Measurements from ENCODE around the gene LBR. TPM values are rescaled to one million over a fixed set of nuclear protein-coding genes. Genes with fewer than 3 reads are reported as not detected.

LBR gene
- total RNA-seq, 1 donor from 2014 or later, result 37.1 TPM

GRCh38 chr1:225428068-225428880 lies 436 bp upstream of the LBR start:
- Histone ChIP-seq H3K36me3 (ENCODE audit: control insufficient read depth, insufficient read depth, low read length) (no peaks in the 10 kb centered on the region), H3K27me3 (ENCODE audit: control insufficient read depth, insufficient read depth, low read length) (no peaks in the 10 kb centered on the region), H3K4me3 (ENCODE audit: low read depth, low read length) (peak overlapping the region; percentile 94)
- no peak for DNase-seq (ENCODE audit: low read depth)
- TF ChIP-seq CTCF (IDR thresholded peaks at IDR 0.05; ENCODE audit: insufficient read depth, low read length, poor library complexity, severe bottlenecking), result no peak

- DNase-seq (ENCODE audit: low read depth), result no peak
- Histone ChIP-seq H3K36me3 (ENCODE audit: control insufficient read depth, insufficient read depth, low read length) (no peaks in the 10 kb centered on the region), H3K27me3 (ENCODE audit: control insufficient read depth, insufficient read depth, low read length) (no peaks in the 10 kb centered on the region), H3K4me3 (ENCODE audit: low read depth, low read length) (peak overlapping the region; percentile 94)
- no peak for TF ChIP-seq CTCF (IDR thresholded peaks at IDR 0.05; ENCODE audit: insufficient read depth, low read length, poor library complexity, severe bottlenecking)
These were observed 1.2 kb downstream of the LBR start for GRCh38 chr1:225426395-225427234.

- Histone ChIP-seq H3K4me3 (ENCODE audit: low read depth, low read length) (no peak overlapping the region), H3K36me3 (ENCODE audit: control insufficient read depth, insufficient read depth, low read length) (no peaks in the 10 kb centered on the region), H3K27me3 (ENCODE audit: control insufficient read depth, insufficient read depth, low read length) (no peaks in the 10 kb centered on the region)
- DNase-seq (ENCODE audit: low read depth), result no peak
- TF ChIP-seq CTCF (IDR thresholded peaks at IDR 0.05; ENCODE audit: insufficient read depth, low read length, poor library complexity, severe bottlenecking), result no peak
These were observed 2.5 kb downstream of the LBR start for GRCh38 chr1:225425201-225425786.

- no peaks in the 10 kb centered on the region for H3K36me3 ChIP-seq (ENCODE audit: control insufficient read depth, insufficient read depth, low read length)
- peak; percentile 47 for DNase-seq (ENCODE audit: low read depth)
- no peak for TF ChIP-seq CTCF (IDR thresholded peaks at IDR 0.05; ENCODE audit: insufficient read depth, low read length, poor library complexity, severe bottlenecking)
- no peak overlapping the region for H3K4me3 ChIP-seq (ENCODE audit: low read depth, low read length)
- no peaks in the 10 kb centered on the region for H3K27me3 ChIP-seq (ENCODE audit: control insufficient read depth, insufficient read depth, low read length)
These were observed 3.2 kb downstream of the LBR start for GRCh38 chr1:225424562-225425200.

- H3K4me3 ChIP-seq (ENCODE audit: low read depth, low read length), result no peak overlapping the region
- no peaks in the 10 kb centered on the region for H3K27me3 ChIP-seq (ENCODE audit: control insufficient read depth, insufficient read depth, low read length)
- no peaks in the 10 kb centered on the region for H3K36me3 ChIP-seq (ENCODE audit: control insufficient read depth, insufficient read depth, low read length)
- no peak for TF ChIP-seq CTCF (IDR thresholded peaks at IDR 0.05; ENCODE audit: insufficient read depth, low read length, poor library complexity, severe bottlenecking)
- DNase-seq (ENCODE audit: low read depth), result no peak
These were observed 4.4 kb downstream of the LBR start for GRCh38 chr1:225423518-225423855.
